ENCODE measurements around the gene CCDC174.
"Not testable (repeated sequence)": the region's sequence is repeated elsewhere in the genome, so short reads cannot be mapped to it uniquely, and the experiment has no call there.

CCDC174 gene

DNA sequence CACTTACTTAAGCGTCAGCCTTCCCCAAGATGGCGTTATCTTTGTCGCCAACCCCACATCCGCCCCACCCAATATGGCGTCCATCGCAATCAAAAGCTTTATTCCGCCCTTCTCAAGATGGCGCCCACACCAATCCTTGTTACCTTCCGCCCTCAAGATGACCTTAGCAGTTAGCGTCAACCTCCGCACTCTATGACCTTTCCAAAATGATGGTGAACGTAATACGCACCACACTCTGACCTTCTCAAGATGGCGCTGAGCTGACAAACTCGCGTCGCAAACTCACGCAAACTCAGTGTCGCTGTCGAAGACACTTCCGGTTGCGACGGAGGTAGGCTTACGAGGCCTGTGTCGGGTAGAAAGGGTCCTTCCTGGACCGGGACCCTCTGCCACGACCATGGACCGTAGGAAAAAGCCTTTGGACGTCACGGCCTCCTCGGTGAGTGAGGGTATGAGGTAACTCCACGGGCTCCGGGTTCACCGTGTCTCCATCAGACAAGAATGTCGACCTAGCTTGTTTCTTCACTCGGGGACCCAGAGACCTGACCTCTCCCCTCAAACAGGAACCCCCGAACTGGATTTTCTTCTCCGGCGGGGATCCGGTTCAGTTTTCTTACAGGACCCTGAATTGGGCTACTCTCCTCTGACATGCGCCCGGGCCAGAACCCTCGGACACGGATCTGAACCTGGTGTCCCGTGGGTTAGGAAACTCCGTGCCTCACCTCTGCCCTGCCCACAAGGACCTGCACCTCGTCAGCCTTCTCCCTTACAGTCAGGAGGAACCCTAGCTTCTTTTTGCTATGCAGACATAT lies at the start of gene CCDC174:
Gene CCDC174 (plus strand): TSS at position 323 of the 812 bp plus-strand sequence. CDS start 75 bp downstream, at position 398.
- peak; percentile 41 for FAIRE-seq

DNA sequence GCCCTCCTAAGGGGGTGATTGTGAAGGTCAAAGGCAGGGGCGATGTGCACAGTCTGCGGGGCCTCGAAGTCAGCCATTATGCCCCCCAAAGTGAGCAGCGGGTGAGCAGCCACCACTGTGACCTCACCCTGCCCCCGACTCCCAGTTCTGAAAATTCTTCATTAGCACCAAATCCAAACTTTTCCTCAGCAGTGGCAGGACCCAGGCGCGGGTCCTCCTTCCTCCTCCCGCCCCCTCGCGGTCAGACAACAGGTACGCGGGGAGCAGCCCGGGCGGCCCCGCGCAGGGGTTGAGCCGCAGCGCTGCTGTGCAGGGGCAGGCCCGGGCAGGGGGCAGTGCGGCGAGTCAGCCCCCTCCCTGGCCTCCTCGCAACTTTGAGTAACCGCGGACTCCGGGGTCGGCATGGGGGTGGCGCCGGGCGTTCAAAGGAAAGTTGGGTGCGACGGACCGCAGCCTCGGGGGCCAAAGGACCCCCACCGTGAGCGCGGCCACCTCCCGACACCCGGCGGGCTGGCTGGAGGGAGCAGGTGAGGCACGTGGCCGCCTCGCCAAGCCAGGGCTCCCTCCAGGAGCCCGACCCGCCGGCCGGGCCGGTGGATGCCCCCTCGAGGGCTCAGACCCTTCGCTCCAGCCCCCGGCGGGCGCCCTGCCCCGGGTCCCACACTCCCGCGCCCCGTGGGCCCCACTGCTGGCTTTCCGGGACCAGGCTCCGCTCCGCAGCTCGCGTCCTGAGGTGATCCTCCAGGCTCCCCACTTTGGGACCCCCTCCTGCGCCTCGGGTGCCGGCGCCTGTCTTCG lies 49.4 kb upstream of the CCDC174 start:
- no peak for FAIRE-seq

GRCh38 chr3:14602804-14603644 lies 48.5 kb upstream of the CCDC174 start:
- FAIRE-seq, result no peak

- no peak for FAIRE-seq
Observed at GRCh38 chr3:14605067-14605466, 46.5 kb upstream of the CCDC174 start.

GRCh38 chr3:14605744-14606143 lies 45.8 kb upstream of the CCDC174 start:
- FAIRE-seq, result no peak

GRCh38 chr3:14606669-14607339 lies 44.8 kb upstream of the CCDC174 start:
- FAIRE-seq, result no peak

GRCh38 chr3:14608298-14608697 lies 43.3 kb upstream of the CCDC174 start:
- no peak for FAIRE-seq

DNA sequence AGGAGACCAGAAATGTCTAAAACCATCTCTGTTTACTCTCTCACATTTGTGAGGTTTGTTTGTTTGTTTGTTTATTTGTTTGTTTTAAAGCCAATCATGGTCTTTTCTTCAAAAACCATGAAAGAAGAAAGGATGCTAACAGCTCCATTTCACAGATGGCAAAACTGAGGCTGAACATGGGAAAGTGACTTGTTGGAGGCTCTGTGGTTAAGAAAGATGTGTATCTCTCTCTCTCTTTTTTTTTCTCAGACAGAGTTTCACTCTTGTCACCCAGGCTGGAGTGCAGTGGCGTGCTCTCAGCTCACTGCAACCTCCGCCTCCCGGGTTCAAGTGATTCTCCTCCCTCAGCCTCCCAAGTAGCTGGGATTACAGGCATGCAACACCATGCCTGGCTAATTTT lies 42.5 kb upstream of the CCDC174 start:
- not testable (repeated sequence) for FAIRE-seq

- no peak for FAIRE-seq
Observed at GRCh38 chr3:14609506-14609905, 42.1 kb upstream of the CCDC174 start.

- no peak for FAIRE-seq
Observed at GRCh38 chr3:14609941-14610340, 41.6 kb upstream of the CCDC174 start.

- no peak for FAIRE-seq
Observed at GRCh38 chr3:14614189-14614588, 37.4 kb upstream of the CCDC174 start.

DNA sequence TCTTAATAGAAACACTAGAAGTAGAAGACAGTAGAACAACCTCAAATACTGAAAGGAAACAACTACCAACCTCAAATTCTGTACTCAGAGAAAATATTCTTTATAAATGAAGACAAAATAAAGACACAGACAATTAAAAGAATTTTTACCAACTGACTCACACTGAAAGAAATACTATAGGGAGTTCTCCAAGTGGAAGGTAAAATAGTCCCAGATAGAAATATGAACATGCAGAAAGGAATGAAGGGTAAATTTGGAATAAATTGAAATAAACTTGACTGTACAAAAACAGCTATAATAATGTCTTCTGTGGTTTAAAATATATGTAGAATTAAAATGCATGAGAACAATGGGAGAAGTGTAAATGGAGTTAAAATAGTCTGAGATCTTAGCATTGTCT lies 36.7 kb upstream of the CCDC174 start:
- no peak for FAIRE-seq

DNA sequence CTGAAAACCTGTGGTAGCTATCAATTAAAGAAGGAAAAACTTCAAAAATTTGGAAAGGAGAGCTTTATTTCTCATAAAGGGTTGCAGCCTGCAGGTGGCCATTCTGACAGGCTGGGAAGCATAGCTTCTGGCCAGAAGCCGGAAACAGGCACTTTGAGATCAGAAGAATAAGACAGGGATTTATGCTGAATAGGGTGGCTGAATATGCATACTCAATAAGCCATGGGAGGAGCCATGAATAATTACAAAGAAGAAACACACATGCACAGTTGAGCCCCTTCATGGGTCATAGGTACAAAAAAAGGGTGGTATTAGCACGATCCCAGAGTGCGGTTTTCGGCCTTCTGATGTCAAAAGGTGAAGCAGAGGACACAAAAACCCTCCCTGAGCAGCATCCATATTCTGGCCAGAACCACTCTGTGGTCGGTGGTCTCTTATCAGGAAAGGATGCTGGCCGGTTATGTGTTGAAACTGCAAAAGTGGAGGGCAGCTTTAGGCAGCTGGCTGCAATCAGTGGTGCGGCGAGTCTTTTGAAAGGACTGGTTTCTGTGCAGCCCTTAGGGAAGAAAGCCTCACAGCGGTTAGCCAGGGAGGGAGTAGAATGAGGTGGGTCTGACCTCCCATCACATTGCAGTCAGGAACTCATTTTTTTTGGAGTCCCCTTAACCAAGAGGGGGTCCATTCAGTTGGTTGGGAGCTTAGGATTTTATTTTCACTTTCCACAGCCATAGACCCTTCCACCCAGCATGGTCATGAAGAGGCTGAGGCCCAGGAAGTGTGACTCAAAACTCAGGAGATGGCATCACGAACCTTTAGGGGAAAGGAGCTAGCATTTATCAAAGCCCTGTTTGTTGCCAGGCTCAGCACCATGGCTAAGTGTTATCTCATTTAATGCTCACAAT lies 34.7 kb upstream of the CCDC174 start:
- FAIRE-seq, result no peak

DNA sequence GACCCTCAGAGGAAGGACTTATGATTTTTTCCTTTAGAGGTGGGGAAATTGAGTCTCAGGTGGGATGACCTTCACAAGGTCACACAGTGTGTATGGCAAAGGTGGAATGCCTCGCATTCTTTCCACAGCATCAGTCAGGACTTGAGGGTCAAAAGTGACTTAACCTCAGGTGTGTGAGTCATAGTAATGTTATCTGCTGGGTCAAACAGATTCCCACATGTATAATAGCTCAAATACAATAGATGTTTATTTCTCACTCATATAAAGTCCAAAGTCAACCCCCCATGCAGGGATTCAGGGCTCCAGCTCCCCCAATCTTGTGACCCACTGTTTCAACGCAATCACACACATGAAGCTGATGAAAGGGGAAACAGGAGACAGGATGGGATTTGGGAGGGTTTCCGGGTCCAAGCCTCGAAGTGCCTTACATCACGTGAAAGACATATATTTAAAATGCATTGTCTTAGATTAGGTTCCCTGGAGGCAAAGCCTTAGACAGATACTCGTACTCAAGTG lies 34.0 kb upstream of the CCDC174 start:
- no peak for FAIRE-seq

DNA sequence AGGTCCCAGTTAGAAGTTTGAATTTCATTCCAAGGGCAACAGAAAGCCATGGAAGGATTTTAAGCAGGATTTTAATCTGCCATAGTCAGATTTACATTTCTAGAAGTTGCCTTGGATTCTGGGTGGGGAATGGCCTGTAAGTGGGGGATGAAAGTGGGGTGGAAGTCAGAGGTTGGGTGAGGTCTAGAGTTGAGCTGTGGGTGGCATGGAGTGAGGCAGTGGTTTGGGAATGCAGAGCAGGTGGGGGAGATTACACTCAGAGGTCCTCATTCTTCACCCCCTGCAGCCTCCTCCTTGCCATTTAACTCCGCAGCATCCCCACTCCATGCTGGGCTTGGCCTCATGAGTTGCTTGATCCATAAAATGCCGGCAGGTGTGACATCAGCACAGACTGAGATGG lies 32.0 kb upstream of the CCDC174 start:
- FAIRE-seq, result no peak

- FAIRE-seq, result no peak
Observed at GRCh38 chr3:14620512-14620911, 31.1 kb upstream of the CCDC174 start.

- FAIRE-seq, result no peak
Observed at GRCh38 chr3:14621093-14621492, 30.5 kb upstream of the CCDC174 start.

GRCh38 chr3:14622368-14622767 lies 29.2 kb upstream of the CCDC174 start:
- no peak for FAIRE-seq

- FAIRE-seq, result no peak
Observed at GRCh38 chr3:14623569-14624051, 28.0 kb upstream of the CCDC174 start.

- no peak for FAIRE-seq
Observed at GRCh38 chr3:14624498-14624897, 27.1 kb upstream of the CCDC174 start.

DNA sequence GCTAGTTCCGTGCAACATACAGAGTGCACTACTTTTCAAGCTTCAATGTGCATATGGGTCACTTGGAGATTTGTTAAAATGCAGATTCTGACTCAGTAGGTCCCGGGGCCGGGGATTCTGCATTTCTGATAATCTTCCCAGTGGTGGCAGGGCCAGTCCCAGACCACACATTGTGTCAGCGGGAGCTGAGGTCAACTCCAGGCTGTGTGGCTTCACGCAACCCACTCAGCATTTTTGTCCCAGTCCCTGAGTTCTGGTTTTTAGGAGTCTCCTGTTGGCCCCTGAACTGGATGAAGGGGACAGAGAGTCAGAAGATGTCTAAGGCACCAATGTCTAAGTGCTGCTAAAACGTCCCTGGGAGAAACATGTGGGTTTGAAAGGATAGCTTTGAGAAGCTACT lies 26.1 kb upstream of the CCDC174 start:
- no peak for FAIRE-seq
